ENCODE measurements around the gene LCE2B. TPM values are rescaled to one million over a fixed set of nuclear protein-coding genes. Genes with fewer than 3 reads are reported as not detected.
A peak's percentile ranks its signal among the peaks of the same experiment; 100 is the strongest.

Gene LCE2B
- total RNA-seq, 1 donor from 2014 or later, result not detected

- H3K4me3 ChIP-seq (ENCODE audit: low read depth, low read length), result no peak overlapping the region
- TF ChIP-seq CTCF (conservative IDR thresholded peaks at IDR 0.05; ENCODE audit: low read depth, low read length), result no peak
Measured at GRCh38 chr1:152728986-152729385, 43.1 kb downstream of the LCE2B start.

DNA sequence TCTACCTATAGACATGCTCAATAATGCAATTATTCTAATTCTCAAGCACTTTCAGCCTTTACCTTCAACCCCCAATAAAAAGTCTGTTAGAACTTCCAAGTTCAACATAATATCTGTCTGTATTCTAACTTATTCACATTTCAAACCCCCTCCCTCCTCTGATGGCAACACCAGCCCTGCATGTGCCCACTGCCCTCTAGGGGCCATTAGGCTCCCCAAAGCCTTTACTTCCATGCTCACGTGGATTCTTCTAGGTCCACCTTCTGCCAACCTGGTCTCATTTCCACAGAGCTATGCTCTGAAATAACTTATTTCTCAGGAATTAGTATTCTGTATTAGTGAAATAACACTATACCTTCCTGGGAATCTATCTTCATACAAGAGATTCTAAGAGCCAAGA, 49.7 kb downstream of the LCE2B start:
- DNase-seq (ENCODE audit: low read depth), result no peak
- no peak overlapping the region for H3K4me3 ChIP-seq (ENCODE audit: low read depth, low read length)
- peak; percentile 43 for TF ChIP-seq CTCF (conservative IDR thresholded peaks at IDR 0.05; ENCODE audit: low read depth, low read length)

More at GRCh38 chr1:152728986-152729385, 43.1 kb downstream of the LCE2B start:
- DNase-seq (ENCODE audit: low read depth), result no peak

Other genes with a start within 250 kb of the LCE2B start
- gene LCE5A, start 175.3 kb upstream of the LCE2B start, total RNA-seq, result not detected in 2 replicates
- 0.40 TPM in 1 of 2 replicates, not detected in the other for gene CRCT1, start 171.6 kb upstream of the LCE2B start, total RNA-seq
- not detected in 2 replicates for gene LCE3E, start 119.3 kb upstream of the LCE2B start, total RNA-seq
- gene LCE3D, start 105.6 kb upstream of the LCE2B start, total RNA-seq, result not detected in 2 replicates
- gene LCE3C, start 85.9 kb upstream of the LCE2B start, total RNA-seq, result not detected in 2 replicates
- gene LCE3B, start 72.3 kb upstream of the LCE2B start, total RNA-seq, result not detected in 2 replicates
- not detected in 2 replicates for gene LCE3A, start 63.0 kb upstream of the LCE2B start, total RNA-seq
- not detected in 2 replicates for gene LCE2D, start 22.7 kb upstream of the LCE2B start, total RNA-seq
- not detected in 2 replicates for gene LCE2C, start 10.8 kb upstream of the LCE2B start, total RNA-seq
- gene LCE2A, start 12.2 kb downstream of the LCE2B start, total RNA-seq, result not detected in 2 replicates
- gene LCE4A, start 22.0 kb downstream of the LCE2B start, total RNA-seq, result not detected in 2 replicates
- not detected in 2 replicates for gene KPRP, start 71.9 kb downstream of the LCE2B start, total RNA-seq
- not detected in 2 replicates for gene LCE1F, start 89.0 kb downstream of the LCE2B start, total RNA-seq
- not detected in 2 replicates for gene LCE1E, start 100.1 kb downstream of the LCE2B start, total RNA-seq
- not detected in 2 replicates for gene LCE1D, start 110.6 kb downstream of the LCE2B start, total RNA-seq
- not detected in 2 replicates for gene LCE1C, start 120.5 kb downstream of the LCE2B start, total RNA-seq
- gene LCE1B, start 125.8 kb downstream of the LCE2B start, total RNA-seq, result not detected in 2 replicates
- not detected in 2 replicates for gene LCE1A, start 141.3 kb downstream of the LCE2B start, total RNA-seq
- not detected in 2 replicates for gene LCE6A, start 156.7 kb downstream of the LCE2B start, total RNA-seq
- gene LCE7A, start 173.9 kb downstream of the LCE2B start, total RNA-seq, result not detected in 2 replicates
- not detected in 2 replicates for gene SMCP, start 192.2 kb downstream of the LCE2B start, total RNA-seq
- gene IVL, start 222.4 kb downstream of the LCE2B start, total RNA-seq, result 0.35 and 2.1 TPM in 2 replicates